Measurements from ENCODE around the gene LAMP2. TPM values are rescaled to one million over a fixed set of nuclear protein-coding genes. Genes with fewer than 3 reads are reported as not detected.

LAMP2 gene
- total and polyA plus RNA-seq, 2 of the 8 experiments (the other 6 are each of a cell fraction or from before 2014, with no cell fraction given) = 21.2 to 29.9 TPM

GRCh38 chrX:120426599-120426998, 42.5 kb downstream of the LAMP2 start:
- Histone ChIP-seq H3K9ac (replicated peaks in 1 of 4; ENCODE audit: extremely low read depth in 1 of 4, low read depth in 3 of 4, low read length in 3 of 4) (no peak overlapping the region), H3K4ac (replicated peaks; ENCODE audit: insufficient read length, low read depth, low read length) (no peak overlapping the region), H2BK20ac (ENCODE audit: low read length) (no peak overlapping the region), H3K23me2 (ENCODE audit: low read depth, low read length) (no peaks in the 10 kb centered on the region), H2AFZ (ENCODE audit: low read length) (no peak overlapping the region), H3K36me3 (ENCODE audit: control insufficient read depth in 2 of 4, insufficient read depth in 4 of 4, low read length in 3 of 4) (no peaks in the 10 kb centered on the region), H3K56ac (replicated peaks; ENCODE audit: insufficient read length, low read depth, low read length) (no peak overlapping the region), H3K27me3 (replicated peaks in 1 of 4; ENCODE audit: control insufficient read depth in 3 of 4, extremely low read depth in 1 of 4, insufficient read depth in 3 of 4, low read length in 3 of 4) (no peaks in the 10 kb centered on the region), H3K79me2 (ENCODE audit: control insufficient read depth in 1 of 2, insufficient read depth in 2 of 2, low read length in 2 of 2) (no peaks in the 10 kb centered on the region), H2BK12ac (ENCODE audit: low read depth, low read length) (no peak overlapping the region), H3K23ac (ENCODE audit: insufficient read length) (no peak overlapping the region), H3K79me1 (ENCODE audit: low read depth, low read length) (no peaks in the 10 kb centered on the region), H3K4me2 (ENCODE audit: insufficient read depth in 1 of 2, low read depth in 2 of 2, low read length in 2 of 2) (no peak overlapping the region), H2AK5ac (ENCODE audit: low read depth, low read length) (no peak overlapping the region), H4K5ac (ENCODE audit: insufficient read length, low read depth, low read length) (no peak overlapping the region), H2BK15ac (ENCODE audit: low read length) (no peak overlapping the region), H3K4me3 (ENCODE audit: extremely low read depth in 1 of 4, insufficient read depth in 2 of 4, low read depth in 3 of 4, low read length in 4 of 4) (no peak overlapping the region), H2BK5ac (ENCODE audit: low read depth, low read length) (no peak overlapping the region), H3K27ac (ENCODE audit: low read depth, low read length) (no peak overlapping the region), H4K91ac (replicated peaks; ENCODE audit: insufficient read length, low read length) (no peak overlapping the region), H3K18ac (ENCODE audit: extremely low read depth, low read length) (no peak overlapping the region), H4K8ac (ENCODE audit: extremely low read depth, insufficient read depth, low read length) (no peak overlapping the region), H4K20me1 (replicated peaks in 1 of 2; ENCODE audit: control insufficient read depth in 1 of 2, insufficient read depth in 2 of 2, low read length in 2 of 2) (no peaks in the 10 kb centered on the region), H3K14ac (ENCODE audit: insufficient read length) (no peak overlapping the region), H2BK120ac (replicated peaks; ENCODE audit: low read depth, low read length) (no peak overlapping the region), H3K9me3 (ENCODE audit: insufficient read depth in 2 of 2, low read depth in 1 of 2, low read length in 1 of 2) (no peaks in the 10 kb centered on the region), H3K4me1 (replicated peaks in 1 of 4; ENCODE audit: control insufficient read depth in 3 of 4, insufficient read depth in 4 of 4, low read length in 3 of 4) (no peaks in the 10 kb centered on the region)
- ChIA-PET CTCF (ENCODE audit: partially characterized antibody) (interaction anchor here (1.4 to 1.6 kb wide), 2 partner anchors 9 to 26 kb away, joined by 3 to 4 read pairs; no protein-coding TSS in a partner anchor), POLR2A (ENCODE audit: partially characterized antibody) (no interaction called here)
- TF ChIP-seq E2F6 (IDR thresholded peaks at IDR 0.05) = no peak
- no peak for FAIRE-seq
- no peak for DNase-seq (ENCODE audit: low read depth in 1 of 2, low spot score in 2 of 2)
